Endothelial cell of umbilical vein (primary cell): ENCODE measurements around the gene ANKRD13C. TPM values are rescaled to one million over a fixed set of nuclear protein-coding genes. Genes with fewer than 3 reads are reported as not detected.

Experiments used
- BruUV-seq: library from RNA; stranded (reverse); fragments of 400-500 nt; replicated peaks from 2 replicates; lab custom pipeline; 2021; lab: Mats Ljungman, UMichigan
- CTCF ChIA-PET: fragments of 300-600, 350-600 bp; sonication (Branson Sonifier 250); formaldehyde crosslinking; loops from one replicate; lab custom pipeline; 2021; ENCODE audit warnings: antibody characterized with exemption, inconsistent platforms; lab: Charles Lee
- POLR2A ChIA-PET: fragments of 300-600, 350-600 bp; sonication (Branson Sonifier 250); formaldehyde crosslinking; loops from one replicate; lab custom pipeline; 2021; ENCODE audit warnings: antibody characterized with exemption, inconsistent platforms; lab: Charles Lee
- DNase-seq: peaks from one replicate; pipeline ENCODE4 v3.0.0-alpha.2; 2011; ENCODE audit warnings: low read depth, low spot score
- FAIRE-seq: peaks from 2 replicates; lab custom pipeline; 2011; peaks lifted over from hg19 to GRCh38; lab: Jason Lieb, UNC
- H2AFZ ChIP-seq: 2 replicates; pipeline ENCODE4 v1.6.0; 2012; ENCODE audit warnings: low read depth, low read length, control low read depth, inconsistent platforms
- H3K27ac ChIP-seq: 2 replicates; pipeline ENCODE4 v1.5.1; 2011; ENCODE audit warnings: low read depth, mild to moderate bottlenecking, control low read depth, low read length, moderate library complexity; ENCODE audit not compliant: insufficient read depth
- H3K27me3 ChIP-seq, 2 experiments: 2 replicates each; pipeline versions ENCODE4 v1.6.0 to v1.6.1; 2011; ENCODE audit warnings: low read length in 2 of 2, mixed read lengths in 1 of 2; ENCODE audit not compliant: control insufficient read depth in 2 of 2, insufficient read depth in 2 of 2
- H3K36me3 ChIP-seq, 2 experiments: 2 replicates in 1 of 2; 3 replicates in 1 of 2; pipeline ENCODE4 v1.5.1; 2011; ENCODE audit warnings: low read length in 2 of 2, mild to moderate bottlenecking in 1 of 2, moderate library complexity in 1 of 2; ENCODE audit not compliant: control insufficient read depth in 2 of 2, insufficient read depth in 2 of 2; ENCODE audit errors: extremely low read depth in 1 of 2
- H3K4me1 ChIP-seq: 3 replicates; pipeline ENCODE4 v1.5.1; 2011; ENCODE audit warnings: mild to moderate bottlenecking, low read length; ENCODE audit not compliant: control insufficient read depth, insufficient read depth; ENCODE audit errors: extremely low read depth
- H3K4me2 ChIP-seq: 2 replicates; pipeline ENCODE4 v1.6.1; 2011; ENCODE audit warnings: low read length, control low read depth, mixed read lengths; ENCODE audit not compliant: insufficient read depth
- H3K4me3 ChIP-seq, 3 experiments: fragments of 200-600 bp in 1 of 3; sonication (generic), shearing (Covaris generic) in 1 of 3; replicated peaks in 1 of 3; 2 replicates each; pipeline ENCODE4 v1.5.1; 2011 to 2016; ENCODE audit warnings: control low read depth in 3 of 3, low read length in 3 of 3, mild to moderate bottlenecking in 2 of 3, inconsistent platforms in 1 of 3, low read depth in 1 of 3, moderate library complexity in 1 of 3; ENCODE audit not compliant: insufficient read depth in 1 of 3
- H3K79me2 ChIP-seq: 2 replicates; pipeline ENCODE4 v1.6.0; 2012; ENCODE audit warnings: low read length, inconsistent platforms; ENCODE audit not compliant: control insufficient read depth, insufficient read depth
- H3K9ac ChIP-seq: replicated peaks from 2 replicates; pipeline ENCODE3; 2011; ENCODE audit warnings: low read length, control low read depth; ENCODE audit not compliant: insufficient read depth; ENCODE audit errors: extremely low read depth
- H3K9me1 ChIP-seq: replicated peaks from 3 replicates; pipeline ENCODE4 v1.6.0; 2011; ENCODE audit warnings: mild to moderate bottlenecking, low read length; ENCODE audit not compliant: control insufficient read depth, insufficient read depth; ENCODE audit errors: extremely low read depth
- H3K9me3 ChIP-seq: replicated peaks from 2 replicates; pipeline ENCODE4 v1.5.1; 2012; ENCODE audit warnings: low read length, inconsistent platforms; ENCODE audit not compliant: control insufficient read depth, insufficient read depth
- H4K20me1 ChIP-seq: replicated peaks from 2 replicates; pipeline ENCODE3; 2011; ENCODE audit warnings: mild to moderate bottlenecking, low read length; ENCODE audit not compliant: control insufficient read depth, insufficient read depth; ENCODE audit errors: extremely low read depth
- CTCF ChIP-seq, 2 donors: IDR thresholded peaks; 1 replicate in 1 of 2; 2 replicates in 1 of 2; pipeline ENCODE4 v1.5.1; 2011; ENCODE audit warnings: low read length in 2 of 2, mild to moderate bottlenecking in 2 of 2, moderate library complexity in 2 of 2, control low read depth in 1 of 2, inconsistent platforms in 1 of 2, low read depth in 1 of 2; ENCODE audit not compliant: insufficient read depth in 1 of 2; ENCODE audit errors: extremely low read depth in 1 of 2
- EZH2 ChIP-seq: IDR thresholded peaks from 2 replicates; pipeline ENCODE4 v1.6.1; 2012; ENCODE audit warnings: borderline replicate concordance, low read depth, mild to moderate bottlenecking, moderate library complexity, low read length, inconsistent platforms; ENCODE audit not compliant: severe bottlenecking
- FOS ChIP-seq: IDR thresholded peaks from 2 replicates; pipeline ENCODE4 v1.6.1; 2011; ENCODE audit warnings: mild to moderate bottlenecking, low read length, moderate library complexity, borderline replicate concordance; ENCODE audit not compliant: insufficient read depth
- GATA2 ChIP-seq: IDR thresholded peaks from 2 replicates; pipeline ENCODE4 v1.7.0; 2011; ENCODE audit warnings: low read depth, mild to moderate bottlenecking, moderate library complexity, mixed read lengths, low read length; ENCODE audit not compliant: insufficient read length, insufficient read depth
- JUN ChIP-seq: IDR thresholded peaks from 2 replicates; pipeline ENCODE4 v1.6.1; 2011; ENCODE audit warnings: borderline replicate concordance, low read depth; ENCODE audit not compliant: insufficient read length, insufficient read depth
- MYC ChIP-seq: IDR thresholded peaks from one replicate; pipeline ENCODE4 v1.6.1; 2011; ENCODE audit warnings: mild to moderate bottlenecking, low read depth, low read length
- POLR2A ChIP-seq: IDR thresholded peaks from 2 replicates; pipeline ENCODE4 v1.6.1; 2012; ENCODE audit warnings: low read depth, mild to moderate bottlenecking, control low read depth, low read length
- POLR2AphosphoS5 ChIP-seq: IDR thresholded peaks from 2 replicates; pipeline ENCODE4 v1.6.1; 2012; ENCODE audit warnings: low read depth, mild to moderate bottlenecking, control low read depth, low read length, moderate library complexity; ENCODE audit not compliant: insufficient read depth
- dilution Hi-C: fragments of 300-500 bp; cut with MboI; formaldehyde crosslinking; loops from one replicate; pipeline ENCODE4 v1.15.0; 2019; ENCODE audit warnings: low sequenced_read_pairs; ENCODE audit not compliant: extremely low pct_ligation_motif_present
- intact Hi-C: fragments of 100-400 bp; cut with micrococcal nuclease; formaldehyde crosslinking; loops from one replicate; pipeline ENCODE4 v1.10.0; 2022
- polyA plus RNA-seq, 4 experiments: library from polyadenylated mRNA; depleted of rRNA in 3 of 4; stranded (reverse) in 3 of 4; unstranded in 1 of 4; fragments of >200 nt; gene quantifications; 2 replicates each; pipeline versions ENCODE4 v1.2.1 to v1.2.3, GENCODE V29; 2011 to 2012; ENCODE audit warnings: missing spikeins in 1 of 4
- total RNA-seq: library from RNA; stranded (reverse); gene quantifications from 2 replicates; pipeline ENCODE4 v1.2.3, GENCODE V29; 2021
- TF ChIP-seq, protein P1 (sequence below): IDR thresholded peaks from 2 replicates; pipeline ENCODE4 v1.6.1; 2011; ENCODE audit not compliant: insufficient read depth, insufficient read length

Gene ANKRD13C
- total and polyA plus RNA-seq, 2 donors (not counting 3 experiments of a cell fraction or from before 2014, with no cell fraction given) = 4.6 to 17.3 TPM

- dilution Hi-C loops (no loop called here), intact Hi-C loops (loop anchor here (1.0 to 5.0 kb wide), 7 partner anchors 9 to 190 kb away; partner anchors contain the start of genes ANKRD13C, CTH and LRRC40)
- H3K4me2 ChIP-seq = peak overlapping the region; percentile 88
- H3K4me3 ChIP-seq = peak overlapping the region; percentile 55 to 94 (median 92)
- H4K20me1 ChIP-seq = peaks cover 3% of the 10 kb centered on the region
- H3K9me1 ChIP-seq = no peaks in the 10 kb centered on the region
- DNase-seq (no peak), FAIRE-seq (no peak)
- TSS peak; percentile 68 for BruUV-seq
- no peaks in the 10 kb centered on the region for H3K9me3 ChIP-seq
- peaks cover 90% of the 10 kb centered on the region for H3K79me2 ChIP-seq
- H3K4me1 ChIP-seq = peaks cover 25% of the 10 kb centered on the region
- no peaks in the 10 kb centered on the region for H3K27me3 ChIP-seq
- ChIA-PET CTCF (interaction anchor here (0.8 to 1.5 kb wide), 5 partner anchors 10 to 186 kb away, joined by 3 to 7 read pairs (median 4); partner anchors contain the start of gene LRRC40), POLR2A (interaction anchor here (0.7 to 1.4 kb wide), 4 partner anchors 8 to 32 kb away, joined by 3 to 4 read pairs (median 4); no protein-coding TSS in a partner anchor)
- H3K9ac ChIP-seq = peak overlapping the region; percentile 95
- H2AFZ ChIP-seq = peak overlapping the region; percentile 36
- no peak overlapping the region for H3K27ac ChIP-seq
- peaks cover 3 to 14% of the 10 kb centered on the region in 2 experiments for H3K36me3 ChIP-seq
- TF ChIP-seq, protein P1, sequence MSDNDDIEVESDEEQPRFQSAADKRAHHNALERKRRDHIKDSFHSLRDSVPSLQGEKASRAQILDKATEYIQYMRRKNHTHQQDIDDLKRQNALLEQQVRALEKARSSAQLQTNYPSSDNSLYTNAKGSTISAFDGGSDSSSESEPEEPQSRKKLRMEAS = no peak
- TF ChIP-seq GATA2 = peak; percentile 59
These were observed 133.8 kb downstream of the ANKRD13C start for GRCh38 chr1:70220517-70221237.

DNA sequence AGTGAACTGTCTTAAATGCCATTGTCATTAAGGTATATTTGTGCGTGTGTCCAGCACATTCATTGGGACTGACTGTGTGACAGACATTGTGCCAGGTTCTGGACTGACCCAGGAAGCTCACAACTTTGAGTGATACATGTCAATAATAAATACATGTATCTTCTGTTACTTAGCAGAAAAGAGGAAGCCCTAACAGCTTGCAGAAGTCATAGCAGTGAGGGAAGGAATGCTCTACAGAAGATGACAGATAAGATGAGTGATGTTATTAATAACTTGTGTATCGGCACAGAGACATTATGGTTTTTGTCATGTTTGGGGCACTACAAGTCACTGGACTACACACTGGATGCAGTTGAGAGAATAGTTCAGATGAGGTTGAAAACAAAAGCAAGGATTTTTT lies 134.5 kb downstream of the ANKRD13C start:
- Histone ChIP-seq H3K4me2 (no peak overlapping the region), H3K4me3 (no peak overlapping the region), H3K27me3 (no peaks in the 10 kb centered on the region), H3K4me1 (peaks cover 21% of the 10 kb centered on the region), H4K20me1 (peaks cover 3% of the 10 kb centered on the region), H3K9me3 (no peaks in the 10 kb centered on the region), H3K79me2 (peaks cover 90% of the 10 kb centered on the region), H3K27ac (no peak overlapping the region), H3K36me3 (peaks cover 8 to 14% of the 10 kb centered on the region in 2 experiments), H2AFZ (no peak overlapping the region), H3K9me1 (no peaks in the 10 kb centered on the region), H3K9ac (no peak overlapping the region)
- dilution Hi-C loops (no loop called here), intact Hi-C loops (loop anchor here (2.0 to 5.0 kb wide), 4 partner anchors 87 to 191 kb away; partner anchors contain the start of gene CTH)
- no TSS peak for BruUV-seq
- ChIA-PET POLR2A (no interaction called here), CTCF (interaction anchor here (1.5 kb wide), 1 partner anchor 134 kb away, joined by 3 read pairs; no protein-coding TSS in a partner anchor)
- FAIRE-seq = no peak
- no peak for DNase-seq
- TF ChIP-seq FOS = no peak
- no peak for TF ChIP-seq CTCF (IDR thresholded peaks at IDR 0.05; ENCODE audit: extremely low read depth in 1 of 2, insufficient read depth in 1 of 2, low read depth in 1 of 2, low read length in 2 of 2)
- no peak for TF ChIP-seq POLR2A
- no peak for TF ChIP-seq POLR2AphosphoS5
- no peak for TF ChIP-seq MYC
- TF ChIP-seq, protein P1 = no peak
- no peak for TF ChIP-seq JUN
- TF ChIP-seq EZH2 = no peak
- no peak for TF ChIP-seq GATA2
